Measurements from ENCODE around the gene COLGALT1.

Gene COLGALT1

DNA sequence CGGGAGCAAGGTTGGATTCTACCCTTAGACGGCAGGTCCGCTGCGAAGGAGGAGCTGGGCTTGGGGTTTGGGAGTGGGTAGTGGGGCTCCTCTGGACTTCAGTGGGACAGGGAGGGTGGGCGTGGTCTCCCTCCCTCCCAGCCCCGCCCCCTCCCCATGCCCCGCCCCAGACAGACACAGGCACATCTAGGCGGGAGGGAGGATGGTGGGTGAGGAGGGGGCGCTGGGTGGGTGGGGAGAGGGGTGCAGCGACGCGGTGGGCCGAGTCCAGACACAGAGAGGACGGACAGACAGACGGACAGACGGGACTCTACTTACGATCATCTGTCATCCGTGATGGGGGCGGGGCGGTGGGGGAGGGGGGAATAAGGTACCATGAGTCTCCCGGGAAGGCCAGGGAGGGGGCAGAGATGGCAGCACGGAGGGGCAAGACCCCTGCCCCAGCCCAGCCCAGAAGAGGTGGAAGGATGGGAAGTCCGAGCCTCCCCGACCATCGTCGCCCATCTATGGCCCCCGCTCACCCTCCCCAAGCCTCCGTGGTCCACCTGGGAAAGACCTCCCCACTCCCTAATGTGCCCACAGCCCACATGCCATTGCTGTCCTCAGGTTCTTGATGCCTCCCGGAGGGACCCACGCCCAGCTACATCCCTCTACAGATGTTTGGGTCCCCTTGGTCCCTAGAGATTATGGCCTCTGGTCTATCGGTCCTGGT lies 67.9 kb downstream of the COLGALT1 start:
- no peak for DNase-seq (ENCODE audit: low read depth)
- TF ChIP-seq, protein P1, sequence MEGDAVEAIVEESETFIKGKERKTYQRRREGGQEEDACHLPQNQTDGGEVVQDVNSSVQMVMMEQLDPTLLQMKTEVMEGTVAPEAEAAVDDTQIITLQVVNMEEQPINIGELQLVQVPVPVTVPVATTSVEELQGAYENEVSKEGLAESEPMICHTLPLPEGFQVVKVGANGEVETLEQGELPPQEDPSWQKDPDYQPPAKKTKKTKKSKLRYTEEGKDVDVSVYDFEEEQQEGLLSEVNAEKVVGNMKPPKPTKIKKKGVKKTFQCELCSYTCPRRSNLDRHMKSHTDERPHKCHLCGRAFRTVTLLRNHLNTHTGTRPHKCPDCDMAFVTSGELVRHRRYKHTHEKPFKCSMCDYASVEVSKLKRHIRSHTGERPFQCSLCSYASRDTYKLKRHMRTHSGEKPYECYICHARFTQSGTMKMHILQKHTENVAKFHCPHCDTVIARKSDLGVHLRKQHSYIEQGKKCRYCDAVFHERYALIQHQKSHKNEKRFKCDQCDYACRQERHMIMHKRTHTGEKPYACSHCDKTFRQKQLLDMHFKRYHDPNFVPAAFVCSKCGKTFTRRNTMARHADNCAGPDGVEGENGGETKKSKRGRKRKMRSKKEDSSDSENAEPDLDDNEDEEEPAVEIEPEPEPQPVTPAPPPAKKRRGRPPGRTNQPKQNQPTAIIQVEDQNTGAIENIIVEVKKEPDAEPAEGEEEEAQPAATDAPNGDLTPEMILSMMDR (conservative IDR thresholded peaks at IDR 0.05; ENCODE audit: low read depth, low read length) = no peak
- no peak overlapping the region for H3K4me3 ChIP-seq (ENCODE audit: low read depth, low read length)

DNA sequence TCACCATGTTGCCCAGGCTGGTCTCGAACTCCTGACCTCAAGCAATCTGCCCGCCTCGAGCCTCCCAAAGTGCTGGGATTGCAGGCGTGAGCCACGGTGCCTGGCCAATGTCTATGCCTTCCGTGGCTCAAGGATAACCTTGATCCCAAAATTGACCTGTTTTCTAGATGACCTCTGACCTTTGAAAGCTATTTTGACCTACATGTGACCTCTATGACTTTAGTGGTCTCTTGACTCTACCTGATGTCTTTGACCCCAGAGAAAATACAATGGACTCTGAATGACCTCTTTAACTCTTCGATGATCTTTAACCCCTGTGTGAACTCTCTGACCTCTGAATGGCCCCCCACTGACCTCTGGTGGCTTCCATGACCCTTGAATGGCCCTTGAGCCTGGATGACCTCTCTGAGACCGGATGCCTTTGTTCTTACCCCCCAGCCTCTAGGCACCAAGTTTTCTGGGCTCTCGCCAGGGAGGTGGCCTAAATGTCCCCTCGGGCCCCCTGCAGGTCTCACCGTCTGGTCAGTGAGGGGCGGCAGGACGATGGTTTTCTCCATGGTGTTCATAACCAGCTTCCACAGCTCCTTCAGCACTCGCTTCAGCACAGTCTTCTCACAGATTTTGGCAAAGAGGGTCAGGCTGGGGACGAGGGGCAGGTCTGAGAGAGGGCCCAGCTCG lies 69.0 kb downstream of the COLGALT1 start:
- TF ChIP-seq, protein P1 (conservative IDR thresholded peaks at IDR 0.05; ENCODE audit: low read depth, low read length) = no peak
- no peak overlapping the region for H3K4me3 ChIP-seq (ENCODE audit: low read depth, low read length)
- no peak for DNase-seq (ENCODE audit: low read depth)

DNA sequence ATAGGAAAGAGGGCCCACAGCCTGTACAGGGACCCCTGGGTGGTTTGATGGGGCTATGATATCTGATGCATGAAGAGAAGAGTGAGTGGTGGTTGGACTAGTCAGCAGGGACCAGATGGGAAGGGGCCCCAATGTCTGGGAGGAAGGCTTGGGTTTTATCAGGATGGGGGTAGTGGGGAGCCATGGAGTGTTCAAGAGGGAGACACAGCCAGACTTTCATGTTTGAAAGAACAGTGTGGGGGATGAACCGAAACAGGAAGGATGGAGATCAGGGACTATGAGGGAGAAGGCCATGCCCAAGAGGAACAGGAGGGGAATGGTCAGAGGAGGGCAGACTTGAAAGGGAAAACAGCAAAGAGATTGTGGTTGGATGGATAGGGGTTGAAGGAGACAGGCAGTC lies 69.6 kb downstream of the COLGALT1 start:
- no peak for DNase-seq (ENCODE audit: low read depth)
- H3K4me3 ChIP-seq (ENCODE audit: low read depth, low read length) = no peak overlapping the region
- TF ChIP-seq, protein P1 (conservative IDR thresholded peaks at IDR 0.05; ENCODE audit: low read depth, low read length) = no peak

DNA sequence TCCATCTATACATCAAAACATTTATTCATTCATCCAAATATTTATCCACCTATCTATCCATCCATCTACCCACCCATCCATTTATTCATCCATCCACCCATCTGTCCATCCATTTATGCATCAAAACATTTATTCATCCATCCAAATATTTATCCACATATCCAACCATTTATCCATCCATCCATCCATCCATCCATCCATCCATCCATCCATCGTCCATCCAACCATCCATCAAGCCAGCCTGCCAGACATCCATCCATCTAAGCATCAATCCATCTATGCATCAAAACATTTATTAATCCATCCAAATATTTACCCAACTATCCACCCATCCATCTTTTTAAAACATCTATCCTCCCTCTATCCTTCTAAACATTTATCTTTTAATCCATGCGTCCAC lies 70.5 kb downstream of the COLGALT1 start:
- H3K4me3 ChIP-seq (ENCODE audit: low read depth, low read length) = no peak overlapping the region
- no peak for DNase-seq (ENCODE audit: low read depth)
- TF ChIP-seq, protein P1 (conservative IDR thresholded peaks at IDR 0.05; ENCODE audit: low read depth, low read length) = no peak

DNA sequence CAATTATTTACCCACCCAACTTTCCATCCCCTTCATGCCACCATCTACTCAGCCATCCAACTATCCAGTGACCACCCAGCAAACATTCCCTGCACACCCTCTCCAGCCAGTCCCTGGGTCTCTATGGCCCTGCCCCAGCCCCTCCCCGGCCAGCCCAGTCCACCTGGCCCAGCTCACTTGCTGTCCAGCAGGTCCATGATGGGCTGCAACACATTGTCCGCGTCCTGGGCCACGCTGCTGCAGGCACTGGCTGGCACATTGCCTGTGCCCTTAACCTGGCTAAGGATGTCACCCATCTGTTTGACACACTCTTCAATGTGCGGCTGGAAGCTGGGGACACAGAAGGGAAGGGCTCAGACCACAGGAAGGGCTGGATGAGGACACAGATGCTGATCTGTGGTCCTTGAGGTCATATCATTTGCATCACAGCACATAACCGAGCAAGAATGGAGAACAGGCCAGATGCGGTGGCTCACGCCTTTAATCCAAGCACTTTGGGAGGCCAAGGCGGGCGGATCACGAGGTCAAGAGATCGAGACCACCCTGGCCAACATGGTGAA lies 71.1 kb downstream of the COLGALT1 start:
- DNase-seq (ENCODE audit: low read depth) = no peak
- H3K4me3 ChIP-seq (ENCODE audit: low read depth, low read length) = no peak overlapping the region
- TF ChIP-seq, protein P1 (conservative IDR thresholded peaks at IDR 0.05; ENCODE audit: low read depth, low read length) = no peak

DNA sequence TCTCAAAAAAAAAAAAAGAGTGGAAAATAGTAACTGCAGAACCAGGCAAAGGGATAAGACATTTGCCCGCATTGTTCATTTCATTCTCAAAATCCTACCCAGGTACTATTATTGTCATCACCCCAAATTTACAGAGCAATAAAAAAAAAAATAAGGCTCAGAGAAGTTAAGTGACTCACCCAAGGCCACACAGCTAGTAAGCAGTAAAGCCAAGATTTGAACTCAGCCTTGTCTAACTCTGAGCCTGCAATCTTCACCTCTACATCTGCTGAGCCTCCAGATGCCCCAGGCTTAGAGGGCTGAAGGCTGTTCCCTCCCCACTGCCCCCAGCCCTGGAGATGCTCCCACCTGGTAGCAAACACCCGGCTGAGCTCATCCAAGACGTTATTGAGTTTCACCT lies 71.7 kb downstream of the COLGALT1 start:
- H3K4me3 ChIP-seq (ENCODE audit: low read depth, low read length) = no peak overlapping the region
- TF ChIP-seq, protein P1 (conservative IDR thresholded peaks at IDR 0.05; ENCODE audit: low read depth, low read length) = no peak
- no peak for DNase-seq (ENCODE audit: low read depth)

Data from choroid plexus epithelial cell (primary cell).